HG03520 (cell line): ENCODE results near the gene NHEJ1.
A peak's percentile ranks its signal among the peaks of the same experiment; 100 is the strongest.

Source experiments
- ATAC-seq: cut with Tn5 transposase; IDR thresholded peaks from one replicate; pipeline ENCODE4 v1.9.1; 2021; ENCODE audit warnings: mild to moderate bottlenecking, moderate library complexity; ENCODE audit not compliant: unreplicated experiment

Gene NHEJ1

DNA sequence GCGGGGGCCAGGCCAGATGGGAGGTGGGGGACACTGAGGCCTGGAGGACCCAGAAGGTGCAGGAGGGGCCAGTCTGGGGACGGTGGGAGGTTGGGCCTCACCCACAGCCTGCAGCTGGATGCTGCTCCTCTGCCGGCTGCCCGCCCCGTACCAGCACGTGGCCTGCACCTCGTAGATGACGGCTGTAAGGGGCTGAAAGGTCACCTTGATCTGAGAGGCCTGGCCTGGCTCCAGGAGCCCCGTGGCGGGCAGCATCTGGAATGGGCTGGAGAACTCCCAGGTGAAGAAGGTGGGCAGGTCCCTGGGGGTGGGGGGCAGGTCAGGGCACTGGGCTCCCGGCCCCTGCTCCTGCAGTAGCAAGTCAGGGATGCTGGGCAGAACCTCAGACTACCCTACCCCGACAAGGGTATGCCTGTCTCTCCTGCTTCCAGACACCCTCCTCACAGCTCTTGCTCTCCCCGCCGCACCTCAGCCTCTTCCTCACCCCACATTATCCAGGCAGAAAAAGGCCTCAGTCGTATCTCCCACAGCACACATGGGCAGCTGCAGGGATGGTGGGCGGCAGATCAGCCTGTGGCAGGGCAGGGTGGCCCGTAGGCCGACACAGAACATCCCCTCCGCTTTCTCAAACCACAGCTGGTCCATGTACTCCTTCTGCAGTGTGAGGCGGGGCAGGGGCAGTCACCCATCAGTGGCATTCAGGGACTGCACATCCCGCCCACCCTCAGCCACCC, 129.4 kb downstream of the NHEJ1 start:
- no peak for ATAC-seq

DNA sequence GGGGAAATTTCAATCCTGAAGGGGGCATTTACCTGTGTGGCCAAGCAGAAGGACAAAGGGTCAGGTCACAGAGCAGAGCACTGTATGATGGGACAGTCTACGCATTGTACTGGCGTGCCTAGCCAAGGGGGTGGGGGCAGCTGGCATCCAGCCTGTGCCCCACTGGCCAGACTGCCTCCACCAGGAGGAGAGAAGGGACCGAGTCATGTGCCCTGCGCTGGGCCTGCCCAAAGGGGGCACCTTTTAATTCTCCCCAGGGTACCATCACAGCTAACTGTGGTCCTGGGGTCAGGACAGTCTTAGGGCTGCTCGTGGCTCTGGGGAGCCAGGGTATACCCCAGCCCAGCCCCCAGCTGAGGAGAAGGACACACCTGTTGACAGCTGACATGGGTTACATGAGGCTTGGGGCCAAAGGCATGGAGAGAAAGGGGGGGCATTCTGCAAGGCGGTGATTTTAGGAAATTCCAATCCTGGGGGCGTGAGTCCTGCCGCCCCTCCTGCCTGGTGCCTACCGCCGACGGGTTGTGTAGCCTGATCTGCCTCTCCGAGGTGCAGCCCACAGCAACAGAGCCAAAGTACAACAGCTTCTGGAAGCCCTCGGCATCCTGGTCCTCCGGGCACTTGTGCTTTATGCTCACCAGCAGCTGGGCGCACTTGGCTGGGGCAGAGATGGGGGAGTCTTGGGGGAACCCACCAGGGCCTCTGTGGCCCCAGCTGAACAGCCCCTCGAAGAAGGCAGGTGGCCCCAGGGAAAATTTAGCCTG, 130.3 kb downstream of the NHEJ1 start:
- ATAC-seq = no peak

DNA sequence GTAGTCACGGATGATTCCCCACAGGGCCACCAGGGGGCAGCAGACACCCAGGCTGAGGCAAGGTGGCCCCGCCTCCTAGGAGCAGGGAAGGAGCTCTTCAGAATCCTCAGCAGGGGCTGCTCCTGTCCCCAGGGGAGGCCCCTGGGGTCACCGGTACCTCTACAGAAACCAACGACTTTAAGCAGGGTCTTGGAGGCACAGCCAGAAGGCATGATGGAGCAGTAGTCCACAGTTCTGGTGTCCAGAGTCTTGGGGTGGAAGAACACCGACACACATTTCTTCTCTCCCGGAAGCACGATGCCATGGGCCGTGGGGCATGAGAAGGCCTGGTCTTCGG, 130.8 kb downstream of the NHEJ1 start:
- ATAC-seq = peak; percentile 88

DNA sequence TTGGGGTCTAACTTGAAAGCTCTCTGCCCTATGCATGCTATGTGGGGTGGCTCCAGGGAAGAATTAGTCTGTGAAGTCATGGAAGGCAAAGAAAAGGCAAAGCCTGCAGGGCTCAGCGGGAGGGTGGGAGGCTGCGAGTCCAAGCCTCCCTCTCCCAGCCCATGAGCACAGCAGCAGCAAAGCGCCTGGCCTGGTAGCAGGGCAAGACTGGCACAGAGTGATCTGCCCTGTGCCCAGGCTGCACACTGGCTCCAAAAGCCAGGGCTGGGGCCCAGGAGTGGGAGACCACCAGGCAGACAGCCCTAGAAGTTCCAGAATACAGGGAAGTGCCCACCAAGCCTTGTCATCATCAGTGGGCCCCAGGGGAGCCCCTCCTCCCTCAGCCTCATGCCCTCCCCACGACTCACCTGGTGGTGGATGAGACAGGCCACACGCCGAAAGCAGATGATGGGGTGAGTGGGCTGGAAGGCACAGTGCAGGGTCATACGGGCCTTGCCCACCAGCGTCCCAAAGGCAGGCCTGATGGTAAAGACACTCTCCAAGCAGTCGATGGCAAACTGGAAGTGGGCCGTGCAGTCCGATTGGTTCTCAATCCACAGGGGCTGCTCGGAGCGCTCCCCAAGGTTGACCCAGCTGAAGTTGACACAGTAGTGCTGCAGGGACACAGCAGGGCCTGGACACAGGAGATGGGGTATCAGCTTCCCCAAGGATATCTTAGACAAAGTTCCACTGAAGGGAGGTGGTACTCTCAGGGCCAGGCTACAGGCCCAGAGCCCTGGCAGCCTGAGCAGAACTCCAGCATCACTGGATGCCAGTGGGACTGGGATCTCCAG, 131.4 kb downstream of the NHEJ1 start:
- peak; percentile 17 for ATAC-seq

DNA sequence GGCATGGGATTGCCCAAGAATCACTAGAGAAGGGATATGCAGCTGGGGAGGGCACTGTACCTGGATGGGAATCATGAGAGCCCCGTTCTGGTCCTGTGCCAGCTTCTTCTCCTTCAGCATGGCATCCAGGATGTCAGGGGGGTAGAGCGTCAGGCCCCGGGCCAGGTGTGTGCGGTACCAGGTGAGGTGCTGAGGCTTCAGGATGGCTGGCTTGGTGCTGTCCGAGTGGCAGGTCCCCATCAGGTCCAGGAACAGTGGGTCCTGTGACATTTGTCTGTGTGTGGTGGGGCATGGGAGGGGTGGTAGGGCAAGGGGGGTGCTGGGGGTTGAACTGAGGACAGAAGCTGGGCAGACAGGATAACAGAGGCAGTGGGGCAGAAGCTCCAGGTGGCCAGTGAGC, 132.5 kb downstream of the NHEJ1 start:
- no peak for ATAC-seq

DNA sequence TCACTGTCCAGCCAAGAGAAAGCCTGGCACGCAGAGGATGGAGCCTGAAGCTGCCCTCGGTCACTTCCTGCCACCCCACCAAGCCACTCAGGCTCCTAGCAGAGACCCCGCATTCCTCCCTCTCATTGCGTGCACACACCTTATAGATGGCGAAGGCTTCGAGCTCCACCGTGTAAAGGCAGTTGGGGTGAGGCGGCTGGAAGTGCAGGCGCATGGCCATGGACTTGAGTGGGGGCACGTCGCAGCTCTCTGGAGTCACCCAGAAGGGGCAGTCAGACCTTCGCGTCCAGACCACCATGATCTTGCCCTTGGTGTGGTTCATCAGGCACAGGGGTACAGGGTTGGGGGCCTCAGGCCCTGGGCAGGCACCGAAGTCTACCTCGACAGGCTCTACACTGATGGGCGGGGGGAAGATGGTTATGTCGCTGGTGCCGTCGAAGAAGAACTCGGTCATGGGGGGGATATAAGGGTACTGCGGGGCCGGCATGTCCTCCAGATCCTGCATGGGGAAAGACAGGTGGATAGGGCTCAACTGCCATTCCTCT, 133.0 kb downstream of the NHEJ1 start:
- no peak for ATAC-seq

DNA sequence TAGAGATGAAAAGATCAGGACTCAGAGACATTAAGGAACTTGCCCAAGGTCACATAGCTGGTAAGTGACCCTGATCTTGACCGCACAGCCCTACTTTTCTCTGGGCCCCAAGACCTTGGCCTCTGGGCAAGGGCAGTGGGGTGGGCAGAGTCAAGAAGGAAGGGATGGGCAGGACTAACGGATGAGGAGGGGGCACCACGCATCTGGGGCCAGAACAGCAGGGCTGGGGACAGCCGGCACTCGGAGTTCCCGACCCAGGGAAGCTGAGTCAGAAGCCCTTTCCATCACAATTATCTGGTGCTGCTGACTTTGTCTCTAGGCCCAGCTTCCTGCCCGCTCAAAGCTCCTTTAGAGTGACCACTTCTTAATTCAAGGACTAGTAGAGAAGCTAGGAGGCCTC, 133.7 kb downstream of the NHEJ1 start:
- ATAC-seq = no peak

DNA sequence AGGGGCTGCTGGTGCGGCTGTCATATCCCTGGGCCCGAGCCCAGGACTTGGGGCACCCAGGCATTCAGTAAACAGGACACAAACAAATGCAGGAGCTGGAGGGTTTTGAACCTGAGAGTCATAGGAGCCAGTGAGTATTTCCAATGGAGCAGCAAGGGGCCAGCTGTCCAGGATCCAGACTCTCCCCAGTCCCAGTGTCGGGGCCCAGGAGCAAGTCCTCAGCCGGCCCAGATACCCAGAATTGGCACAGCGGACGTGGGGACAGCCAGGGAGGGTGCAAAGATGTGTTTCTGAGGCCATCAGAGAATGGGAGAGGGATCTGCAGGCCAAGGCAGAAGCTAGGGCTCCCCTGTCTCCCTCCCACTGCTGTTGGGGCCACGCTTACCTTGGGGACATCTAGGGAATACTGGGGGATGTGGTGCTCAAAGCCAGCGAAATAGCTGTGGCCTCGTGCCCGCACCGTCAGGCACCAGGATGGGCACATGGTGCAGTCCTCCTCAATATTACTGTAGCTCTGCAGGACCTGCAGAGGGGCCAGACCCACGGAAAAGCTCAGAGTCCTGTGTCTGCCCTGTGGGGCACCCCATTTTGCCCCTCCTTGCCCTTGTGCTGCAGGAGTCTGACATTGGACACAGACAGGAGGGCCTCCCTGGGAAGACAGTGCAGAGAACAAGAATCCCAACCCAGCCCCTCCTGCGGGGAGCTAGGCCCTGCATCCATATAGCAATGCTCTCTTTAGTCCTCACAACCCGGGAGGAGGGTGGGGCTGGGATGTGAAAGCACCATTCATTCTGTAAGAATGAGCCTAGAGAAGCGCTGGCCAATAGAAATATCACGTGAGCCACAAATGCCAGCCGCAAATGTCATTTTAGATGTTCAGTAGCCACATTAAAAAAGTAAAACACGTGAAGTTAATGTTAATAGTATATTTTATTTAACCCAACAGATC, 134.7 kb downstream of the NHEJ1 start:
- no peak for ATAC-seq
